HG03039 (cell line): ENCODE measurements around the gene RAB1A.
"Not testable (repeated sequence)": the region's sequence is repeated elsewhere in the genome, so short reads cannot be mapped to it uniquely, and the experiment has no call there.

Experiments used
- ATAC-seq: cut with Tn5 transposase; IDR thresholded peaks from one replicate; pipeline ENCODE4 v1.9.1; 2021; ENCODE audit warnings: mild to moderate bottlenecking, moderate library complexity; ENCODE audit not compliant: unreplicated experiment

Gene RAB1A

GRCh38 chr2:65137197-65137775, 7.4 kb upstream of the RAB1A start:
- no peak for ATAC-seq

- ATAC-seq: no peak
These were observed 6.3 kb upstream of the RAB1A start for GRCh38 chr2:65136253-65136652.

DNA sequence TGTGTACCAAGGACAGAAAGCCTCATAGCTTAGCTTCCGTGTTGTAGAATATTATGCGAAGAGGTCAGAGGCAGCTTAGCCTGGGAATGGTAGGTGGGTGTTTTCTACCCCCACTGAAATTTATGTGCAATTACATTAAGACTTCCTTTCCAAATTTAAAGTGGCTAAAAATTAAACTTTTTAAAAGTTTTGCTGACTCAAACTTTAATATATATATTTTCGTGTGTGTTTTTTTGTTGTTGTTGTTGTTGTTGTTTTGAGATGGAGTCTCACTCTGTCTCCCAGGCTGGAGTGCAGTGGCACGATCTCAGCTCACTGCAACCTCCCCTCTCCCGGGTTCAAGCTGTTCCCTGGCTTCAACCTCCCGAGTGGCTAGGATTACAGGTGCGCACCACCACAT, 4.3 kb upstream of the RAB1A start:
- ATAC-seq: no peak

DNA sequence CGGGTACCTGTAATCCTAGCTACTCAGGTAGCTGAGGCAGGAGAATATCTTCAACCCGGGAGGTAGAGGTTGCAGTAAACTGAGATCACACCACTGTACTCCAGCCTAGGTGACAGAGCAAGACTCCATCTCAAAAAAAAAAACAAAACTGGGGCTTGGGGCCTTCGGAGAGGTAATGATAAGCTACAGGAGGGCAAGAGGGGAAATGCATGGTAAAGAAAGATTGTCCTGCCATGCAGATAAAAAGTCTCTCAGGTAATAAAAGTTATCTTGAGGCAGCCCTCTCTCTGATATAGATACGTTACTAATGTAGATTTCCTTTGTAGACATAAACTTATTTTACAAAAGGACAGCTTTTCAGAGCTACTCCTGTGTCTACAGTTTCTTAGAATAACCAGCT, 3.7 kb upstream of the RAB1A start:
- no peak for ATAC-seq

DNA sequence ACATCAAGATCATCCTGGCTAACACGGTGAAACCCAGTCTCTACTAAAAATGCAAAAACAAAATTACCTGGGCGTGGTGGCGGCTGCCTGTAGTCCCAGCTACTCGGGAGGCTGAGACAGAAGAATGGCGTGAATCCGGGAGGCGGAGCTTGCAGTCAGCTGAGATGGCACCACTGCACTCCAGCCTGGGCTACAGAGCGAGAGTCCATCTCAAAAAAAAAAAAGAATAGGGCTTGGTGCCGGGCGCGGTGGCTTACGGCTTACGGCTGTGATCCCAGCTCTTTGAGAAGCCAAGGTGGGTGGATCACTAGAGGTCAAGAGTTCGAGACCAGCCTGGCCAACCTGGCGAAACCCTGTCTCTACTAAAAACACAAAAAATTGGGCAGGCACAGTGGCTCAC, 3.0 kb upstream of the RAB1A start:
- ATAC-seq: not testable (repeated sequence)

GRCh38 chr2:65130664-65131175, 814 bp upstream of the RAB1A start:
- peak; percentile 15 for ATAC-seq

GRCh38 chr2:65129286-65129825, 550 bp downstream of the RAB1A start:
- ATAC-seq: no peak

GRCh38 chr2:65128297-65129190, 1.4 kb downstream of the RAB1A start:
- ATAC-seq: no peak

- ATAC-seq: not testable (repeated sequence)
These were observed 4.4 kb downstream of the RAB1A start for GRCh38 chr2:65125457-65125856.

- ATAC-seq: no peak
These were observed 7.6 kb downstream of the RAB1A start for GRCh38 chr2:65122313-65122712.

DNA sequence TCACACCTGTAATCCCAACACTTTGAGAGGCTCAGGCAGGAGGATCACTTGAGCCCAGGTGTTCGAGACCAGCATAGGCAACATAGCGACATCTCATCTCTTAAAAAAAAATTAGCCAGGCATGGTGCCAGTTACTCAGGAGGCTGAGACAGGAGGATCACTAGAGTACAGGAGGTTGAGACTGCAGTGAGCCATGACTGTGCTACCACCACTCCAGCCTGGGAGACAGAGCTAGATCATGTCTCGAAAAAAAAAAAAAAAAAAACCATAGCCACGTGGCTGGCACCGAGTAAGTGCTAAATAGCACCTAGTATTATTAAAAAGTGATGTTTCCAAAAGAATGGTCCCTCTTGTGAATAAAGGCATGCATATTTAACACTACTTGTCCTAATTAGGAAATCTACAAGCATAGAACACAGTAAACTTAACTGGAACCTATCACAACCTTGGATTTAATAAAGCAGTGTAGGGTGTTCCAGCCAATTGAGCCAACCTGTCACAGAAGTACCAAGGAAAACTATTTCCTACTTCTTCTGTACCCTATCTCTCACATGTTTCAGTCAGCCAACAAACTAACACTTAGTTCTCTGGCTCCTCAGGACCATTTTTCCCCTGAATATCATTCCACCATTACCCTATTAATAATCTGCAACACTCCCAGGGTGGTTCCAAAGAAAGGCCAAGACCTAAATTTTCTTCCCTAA, 8.8 kb downstream of the RAB1A start:
- no peak for ATAC-seq

- no peak for ATAC-seq
These were observed 13.3 kb downstream of the RAB1A start for GRCh38 chr2:65116645-65117044.

DNA sequence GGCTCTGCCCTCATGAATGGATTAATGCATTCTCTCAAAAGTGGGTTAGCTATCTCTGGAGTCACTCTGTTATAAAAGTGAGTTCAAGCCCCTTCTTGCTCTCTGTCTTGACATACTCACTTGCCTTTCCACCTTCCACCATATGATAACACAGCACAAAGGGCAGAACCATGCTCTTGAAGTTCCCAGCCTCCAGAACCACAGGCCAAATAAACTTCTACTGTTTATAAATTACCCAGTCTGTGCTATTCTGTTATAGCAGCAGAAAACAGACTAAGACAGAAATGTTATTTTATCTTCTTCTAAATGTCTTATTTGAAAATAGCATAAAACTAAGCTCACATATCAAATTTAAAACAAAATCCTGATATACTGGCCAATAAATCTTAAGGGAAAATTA, 15.0 kb downstream of the RAB1A start:
- no peak for ATAC-seq

DNA sequence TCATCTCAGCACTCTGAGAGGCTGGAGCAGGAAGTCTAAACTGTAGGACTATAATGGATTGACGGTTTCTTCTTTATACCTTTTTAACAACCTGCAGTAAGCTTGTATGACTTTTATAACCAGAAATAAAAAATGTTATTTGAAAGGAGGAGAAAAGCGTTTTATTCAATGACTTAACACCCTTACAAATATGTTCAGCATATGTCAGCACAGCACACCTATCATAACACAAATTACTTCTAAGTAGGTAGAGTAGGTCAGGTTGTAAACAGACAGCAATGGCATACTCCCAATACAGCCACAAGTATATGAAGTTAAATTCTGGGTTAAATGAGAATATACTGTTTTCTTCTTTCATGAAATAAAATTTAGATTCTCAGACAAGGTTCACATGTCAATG, 16.1 kb downstream of the RAB1A start:
- no peak for ATAC-seq

- no peak for ATAC-seq
These were observed 16.7 kb downstream of the RAB1A start for GRCh38 chr2:65113229-65113628.

- ATAC-seq: no peak
These were observed 17.3 kb downstream of the RAB1A start for GRCh38 chr2:65112633-65113032.

DNA sequence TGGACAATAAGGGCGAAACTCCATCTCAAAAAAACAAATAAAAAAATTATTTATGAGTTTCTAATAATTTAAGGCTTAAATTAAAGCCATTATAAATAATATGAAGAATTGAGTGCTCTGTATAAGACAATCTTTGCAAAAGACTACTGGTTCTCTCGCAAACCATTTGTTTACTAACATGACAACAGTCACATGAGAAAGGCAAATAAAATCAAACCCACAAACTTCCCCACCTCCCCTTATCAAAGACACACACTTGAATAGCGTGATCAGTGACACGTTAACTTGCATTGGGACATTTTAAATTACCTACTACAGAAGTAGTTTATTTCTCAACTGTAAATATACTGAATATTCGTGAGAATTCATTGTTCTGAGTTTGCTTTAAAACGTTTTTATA, 21.1 kb downstream of the RAB1A start:
- ATAC-seq: no peak

- ATAC-seq: no peak
These were observed 22.4 kb downstream of the RAB1A start for GRCh38 chr2:65107530-65107929.

GRCh38 chr2:65103013-65103715, 26.7 kb downstream of the RAB1A start:
- no peak for ATAC-seq

- no peak for ATAC-seq
These were observed 28.8 kb downstream of the RAB1A start for GRCh38 chr2:65101071-65101470.

GRCh38 chr2:65098741-65099140, 31.2 kb downstream of the RAB1A start:
- ATAC-seq: no peak
